ENCODE data around the gene RNF183.
"Not testable (repeated sequence)": the region's sequence is repeated elsewhere in the genome, so short reads cannot be mapped to it uniquely, and the experiment has no call there.

The RNF183 gene

GRCh38 chr9:113274474-113275156 is 28.6 kb downstream of the RNF183 start:
- peak; percentile 75 for DNase-seq (ENCODE audit: low spot score)

- DNase-seq (ENCODE audit: low spot score), result no peak
Observed at GRCh38 chr9:113269871-113270270, 33.3 kb downstream of the RNF183 start.

- DNase-seq (ENCODE audit: low spot score), result no peak
Observed at GRCh38 chr9:113269355-113269754, 33.8 kb downstream of the RNF183 start.

- DNase-seq (ENCODE audit: low spot score), result no peak
Observed at GRCh38 chr9:113267911-113268566, 35.1 kb downstream of the RNF183 start.

DNA sequence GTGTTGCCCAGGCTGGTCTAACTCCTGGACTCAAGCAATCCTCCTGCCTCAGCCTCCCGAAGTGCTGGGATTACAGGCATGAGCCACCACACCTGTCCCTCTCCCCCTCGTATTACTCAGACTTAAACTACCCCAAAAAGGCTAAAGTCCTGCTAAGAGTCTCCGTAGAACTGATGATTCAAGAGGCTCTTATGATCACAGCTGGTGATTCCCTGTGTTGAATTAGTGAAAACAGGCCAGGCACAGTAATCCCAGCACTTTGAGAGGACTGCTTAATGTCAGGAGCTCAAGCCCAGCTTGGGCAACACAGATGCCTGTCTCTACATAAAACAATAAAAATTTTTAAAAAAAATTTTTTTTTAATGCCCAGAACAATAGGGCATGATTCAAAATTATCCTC is 37.0 kb downstream of the RNF183 start:
- no peak for DNase-seq (ENCODE audit: low spot score)

DNA sequence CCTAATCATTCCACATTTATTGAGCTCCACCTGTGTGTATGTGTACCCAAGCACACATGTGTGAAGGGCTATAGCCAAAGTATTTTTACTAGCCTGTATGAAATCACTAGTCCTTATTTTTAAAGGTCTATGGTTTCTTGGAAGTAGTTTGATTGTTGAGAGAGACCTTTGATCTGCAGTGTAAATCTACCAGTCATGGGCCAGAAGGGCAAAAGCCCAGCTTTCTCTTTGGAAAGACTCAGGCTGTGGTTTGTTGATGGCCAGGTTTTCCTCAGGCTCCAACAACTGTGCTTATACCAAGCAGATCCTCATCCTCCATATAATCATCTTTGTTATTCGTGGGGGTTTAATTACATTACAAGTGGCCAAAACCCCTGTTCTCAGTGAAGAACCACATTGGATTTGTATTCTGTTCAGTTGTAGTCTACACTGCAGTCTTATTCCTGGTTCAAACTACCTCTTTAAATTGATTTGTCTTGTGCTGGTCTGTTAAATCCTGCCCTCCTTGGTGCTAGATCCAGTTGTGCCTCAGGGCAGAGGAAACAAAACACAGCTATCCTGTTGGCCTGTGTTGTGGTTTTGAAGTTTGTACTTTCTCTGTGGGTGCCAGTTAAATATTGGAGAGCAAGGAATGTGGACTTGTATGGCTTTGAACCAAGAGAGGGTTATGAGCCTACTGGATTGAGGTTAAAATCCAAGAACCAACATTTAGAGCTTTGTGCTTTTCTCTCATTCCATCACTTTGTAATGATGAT is 41.1 kb downstream of the RNF183 start:
- no peak for DNase-seq (ENCODE audit: low spot score)

GRCh38 chr9:113258282-113258681 is 44.9 kb downstream of the RNF183 start:
- DNase-seq (ENCODE audit: low spot score), result no peak

GRCh38 chr9:113257863-113258262 is 45.3 kb downstream of the RNF183 start:
- no peak for DNase-seq (ENCODE audit: low spot score)

GRCh38 chr9:113255438-113255837 is 47.7 kb downstream of the RNF183 start:
- DNase-seq (ENCODE audit: low spot score), result no peak

- no peak for DNase-seq (ENCODE audit: low spot score)
Observed at GRCh38 chr9:113254991-113255390, 48.2 kb downstream of the RNF183 start.

- no peak for DNase-seq (ENCODE audit: low spot score)
Observed at GRCh38 chr9:113250807-113251206, 52.4 kb downstream of the RNF183 start.

- not testable (repeated sequence) for DNase-seq (ENCODE audit: low spot score)
Observed at GRCh38 chr9:113249661-113250060, 53.5 kb downstream of the RNF183 start.

- DNase-seq (ENCODE audit: low spot score), result no peak
Observed at GRCh38 chr9:113247640-113248039, 55.5 kb downstream of the RNF183 start.
